Mesenchymal stem cell (in vitro differentiated cells and primary cell): ENCODE measurements around the gene ZNF652.
"Not testable (repeated sequence)": the region's sequence is repeated elsewhere in the genome, so short reads cannot be mapped to it uniquely, and the experiment has no call there.

ENCODE experiments used
- DNase-seq: peaks from one replicate; pipeline ENCODE4 v3.0.0-alpha.2; 2013
- H2AFZ ChIP-seq: one replicate; pipeline ENCODE4 v1.6.1; 2013; ENCODE audit warnings: low read depth, mild to moderate bottlenecking, control low read depth, inconsistent platforms, low read length, moderate library complexity
- H2AK5ac ChIP-seq: 2 replicates; pipeline ENCODE4 v1.6.1; 2013; ENCODE audit warnings: low read length, moderate library complexity, mild to moderate bottlenecking, inconsistent platforms; ENCODE audit not compliant: severe bottlenecking
- H2BK120ac ChIP-seq: one replicate; pipeline ENCODE4 v1.6.1; 2013; ENCODE audit warnings: low read depth, mild to moderate bottlenecking, inconsistent platforms, low read length, moderate library complexity
- H2BK12ac ChIP-seq, 2 experiments: one replicate each; pipeline ENCODE4 v1.6.1; 2013; ENCODE audit warnings: inconsistent platforms in 2 of 2, low read length in 2 of 2, mild to moderate bottlenecking in 2 of 2, moderate library complexity in 2 of 2, control low read depth in 1 of 2
- H2BK15ac ChIP-seq: one replicate; pipeline ENCODE4 v1.6.1; 2013; ENCODE audit warnings: mild to moderate bottlenecking, low read depth, inconsistent platforms; ENCODE audit not compliant: poor library complexity, severe bottlenecking
- H2BK5ac ChIP-seq: 2 replicates; pipeline ENCODE4 v1.6.1; 2013; ENCODE audit warnings: low read depth, mild to moderate bottlenecking, low read length, control low read depth, inconsistent platforms; ENCODE audit not compliant: poor library complexity, severe bottlenecking
- H3K14ac ChIP-seq, 2 experiments: one replicate each; pipeline ENCODE4 v1.6.1; 2013; ENCODE audit warnings: inconsistent platforms in 2 of 2, low read length in 2 of 2, control low read depth in 1 of 2, mild to moderate bottlenecking in 1 of 2, moderate library complexity in 1 of 2
- H3K18ac ChIP-seq, 2 experiments: one replicate each; pipeline ENCODE4 v1.6.1; 2013; ENCODE audit warnings: inconsistent platforms in 2 of 2, low read length in 2 of 2, control low read depth in 1 of 2, low read depth in 1 of 2, mild to moderate bottlenecking in 1 of 2
- H3K23ac ChIP-seq, 2 experiments: one replicate each; pipeline ENCODE4 v1.6.1; 2013; ENCODE audit warnings: inconsistent platforms in 2 of 2, low read length in 2 of 2, mild to moderate bottlenecking in 2 of 2, moderate library complexity in 2 of 2, control low read depth in 1 of 2
- H3K27ac ChIP-seq: 2 replicates; pipeline ENCODE4 v1.5.1; 2013; ENCODE audit warnings: mild to moderate bottlenecking, moderate library complexity, low read length, control low read depth, inconsistent platforms; ENCODE audit not compliant: poor library complexity, severe bottlenecking
- H3K27me3 ChIP-seq, 2 experiments: 2 replicates each; pipeline versions ENCODE4 v1.6.1 to v1.7.0; 2013; ENCODE audit warnings: low read length in 2 of 2, mild to moderate bottlenecking in 2 of 2, moderate library complexity in 2 of 2, control low read depth in 1 of 2, inconsistent platforms in 1 of 2; ENCODE audit not compliant: control insufficient read depth in 1 of 2, insufficient read depth in 1 of 2
- H3K36me3 ChIP-seq, 2 experiments: 2 replicates each; pipeline versions ENCODE4 v1.6.1 to v1.7.0; 2013; ENCODE audit warnings: low read length in 2 of 2, control low read depth in 1 of 2, inconsistent platforms in 1 of 2, low read depth in 1 of 2, mild to moderate bottlenecking in 1 of 2; ENCODE audit not compliant: insufficient read depth in 2 of 2, control insufficient read depth in 1 of 2
- H3K4ac ChIP-seq, 2 experiments: one replicate each; pipeline ENCODE4 v1.6.1; 2013; ENCODE audit warnings: inconsistent platforms in 2 of 2, low read length in 2 of 2, mild to moderate bottlenecking in 2 of 2, moderate library complexity in 2 of 2, control low read depth in 1 of 2, low read depth in 1 of 2
- H3K4me1 ChIP-seq: 2 replicates; pipeline ENCODE4 v1.6.1; 2013; ENCODE audit warnings: low read depth, low read length, control low read depth; ENCODE audit not compliant: control insufficient read depth, insufficient read depth
- H3K4me2 ChIP-seq: 2 replicates; pipeline ENCODE4 v1.6.1; 2013; ENCODE audit warnings: low read length, mild to moderate bottlenecking, inconsistent platforms; ENCODE audit not compliant: poor library complexity, severe bottlenecking
- H3K4me3 ChIP-seq, 2 experiments: 2 replicates each; pipeline versions ENCODE4 v1.5.1 to v1.7.0; 2013; ENCODE audit warnings: low read length in 2 of 2, mild to moderate bottlenecking in 2 of 2, control low read depth in 1 of 2, low read depth in 1 of 2; ENCODE audit not compliant: insufficient read depth in 1 of 2
- H3K79me1 ChIP-seq: replicated peaks from 2 replicates; pipeline ENCODE4 v1.6.1; 2013; ENCODE audit warnings: mild to moderate bottlenecking, control low read depth, low read length, inconsistent platforms; ENCODE audit not compliant: poor library complexity, severe bottlenecking
- H3K9ac ChIP-seq: 2 replicates; pipeline ENCODE4 v1.7.0; 2013; ENCODE audit warnings: mild to moderate bottlenecking, low read length, moderate library complexity
- H3K9me3 ChIP-seq: 2 replicates; pipeline ENCODE4 v1.7.0; 2013; ENCODE audit warnings: mild to moderate bottlenecking, low read length; ENCODE audit not compliant: control insufficient read depth
- H4K8ac ChIP-seq: one replicate; pipeline ENCODE4 v1.6.1; 2013; ENCODE audit warnings: inconsistent platforms, mild to moderate bottlenecking, low read length, moderate library complexity
- H4K91ac ChIP-seq: one replicate; pipeline ENCODE4 v1.6.1; 2013; ENCODE audit warnings: mild to moderate bottlenecking, low read length, inconsistent platforms
- WGBS: methylation state at CpG from one replicate; pipeline ENCODE4 v1.1.7; 2013; ENCODE audit warnings: mixed read lengths; 5-methylcytosine and 5-hydroxymethylcytosine counted together

The ZNF652 gene

DNA sequence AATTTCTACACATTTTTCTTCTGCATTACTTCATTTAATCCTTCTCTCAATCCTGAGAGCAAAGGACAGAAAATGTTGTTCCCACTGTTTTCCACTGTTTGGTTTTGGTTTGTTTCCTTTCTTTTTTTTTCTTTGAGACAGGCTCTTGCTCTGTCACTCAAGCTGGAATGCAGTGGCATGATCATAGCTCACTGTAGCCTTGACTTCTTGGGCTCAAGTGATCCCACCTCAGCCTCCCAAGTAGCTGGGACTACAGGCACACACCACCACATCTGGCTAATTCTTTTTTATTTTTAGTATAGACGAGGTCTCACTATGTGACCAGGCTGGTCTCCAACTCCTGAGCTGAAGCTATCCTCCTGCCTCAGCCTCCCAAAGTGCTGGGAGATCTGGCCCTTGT, 7.0 kb upstream of the ZNF652 start:
- no peak overlapping the region for H3K27ac ChIP-seq
- no peak overlapping the region for H2BK120ac ChIP-seq
- H4K8ac ChIP-seq: no peak overlapping the region
- H3K18ac ChIP-seq: no peak overlapping the region
- DNase-seq: no peak
- H2BK12ac ChIP-seq: no peak overlapping the region
- H3K9ac ChIP-seq: no peak overlapping the region
- no peaks in the 10 kb centered on the region for H3K79me1 ChIP-seq
- no peak overlapping the region for H3K4ac ChIP-seq
- H2AFZ ChIP-seq: no peak overlapping the region
- no peak overlapping the region for H2AK5ac ChIP-seq
- H3K14ac ChIP-seq: no peak overlapping the region
- H3K4me2 ChIP-seq: no peak overlapping the region
- H4K91ac ChIP-seq: no peak overlapping the region
- H3K4me3 ChIP-seq: no peak overlapping the region
- no peak overlapping the region for H3K23ac ChIP-seq
- no peaks in the 10 kb centered on the region for H3K36me3 ChIP-seq
- no peak overlapping the region for H2BK15ac ChIP-seq
- no peaks in the 10 kb centered on the region for H3K27me3 ChIP-seq
- H3K4me1 ChIP-seq: no peaks in the 10 kb centered on the region
- H2BK5ac ChIP-seq: no peak overlapping the region
- WGBS: 88% methylated on average over 1 of the region's 1 CpG
- H3K9me3 ChIP-seq: no peaks in the 10 kb centered on the region

DNA sequence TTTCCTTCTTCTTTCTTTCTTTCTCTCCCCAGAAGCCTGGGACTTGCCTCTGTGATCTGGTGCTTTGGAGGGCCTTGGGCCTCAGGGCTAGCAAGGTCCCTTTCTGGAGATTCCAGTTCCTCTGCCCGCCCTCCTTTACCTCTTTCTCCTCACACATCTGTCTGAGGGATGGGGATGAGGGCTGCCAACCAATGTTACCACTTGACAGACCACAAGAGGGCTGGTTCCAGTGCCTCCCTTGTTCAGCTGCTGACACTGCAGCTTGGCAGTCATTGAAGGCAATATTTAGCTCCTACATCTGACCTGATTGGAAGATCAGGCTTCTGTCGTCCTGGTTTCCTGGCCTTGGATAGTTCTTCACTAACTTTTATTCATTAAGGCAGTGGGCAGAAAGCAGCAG, 3.6 kb upstream of the ZNF652 start:
- peaks cover 8% of the 10 kb centered on the region for H3K4me1 ChIP-seq
- no peak overlapping the region for H2AFZ ChIP-seq
- no peaks in the 10 kb centered on the region for H3K9me3 ChIP-seq
- no peak overlapping the region for H3K9ac ChIP-seq
- no peak overlapping the region for H3K4me2 ChIP-seq
- H3K27me3 ChIP-seq: no peaks in the 10 kb centered on the region
- WGBS: 67% methylated on average over 2 of the region's 2 CpGs
- H3K23ac ChIP-seq: no peak overlapping the region
- no peak overlapping the region for H2BK12ac ChIP-seq
- no peak overlapping the region for H4K8ac ChIP-seq
- H2AK5ac ChIP-seq: no peak overlapping the region
- no peak overlapping the region for H2BK5ac ChIP-seq
- no peak overlapping the region for H3K14ac ChIP-seq
- H3K79me1 ChIP-seq: no peaks in the 10 kb centered on the region
- H3K18ac ChIP-seq: no peak overlapping the region
- H3K4me3 ChIP-seq: no peak overlapping the region
- H2BK15ac ChIP-seq: no peak overlapping the region
- H3K36me3 ChIP-seq: no peaks in the 10 kb centered on the region
- no peak overlapping the region for H2BK120ac ChIP-seq
- H4K91ac ChIP-seq: no peak overlapping the region
- peak; percentile 24 for DNase-seq
- H3K4ac ChIP-seq: no peak overlapping the region
- no peak overlapping the region for H3K27ac ChIP-seq

DNA sequence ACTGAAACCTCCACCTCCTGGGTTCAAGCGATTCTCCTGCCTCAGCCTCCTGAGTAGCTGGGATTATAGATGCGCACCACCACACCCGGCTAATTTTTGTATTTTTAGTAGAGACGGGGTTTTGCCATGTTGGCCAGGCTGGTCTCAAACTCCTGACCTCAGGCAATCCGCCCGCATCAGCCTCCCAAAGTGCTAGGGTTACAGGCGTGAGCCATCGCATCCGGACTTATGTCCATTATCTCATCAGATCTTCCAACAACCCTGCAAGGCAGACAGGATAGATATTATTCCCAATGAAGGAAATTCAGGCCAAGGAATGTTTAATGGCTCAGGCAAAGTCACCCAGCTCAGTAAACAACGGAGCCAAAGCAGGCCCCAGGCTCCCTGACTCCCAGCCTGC, 3.1 kb upstream of the ZNF652 start:
- H2AK5ac ChIP-seq: not testable (repeated sequence)
- WGBS: 97% methylated on average over 10 of the region's 10 CpGs

DNA sequence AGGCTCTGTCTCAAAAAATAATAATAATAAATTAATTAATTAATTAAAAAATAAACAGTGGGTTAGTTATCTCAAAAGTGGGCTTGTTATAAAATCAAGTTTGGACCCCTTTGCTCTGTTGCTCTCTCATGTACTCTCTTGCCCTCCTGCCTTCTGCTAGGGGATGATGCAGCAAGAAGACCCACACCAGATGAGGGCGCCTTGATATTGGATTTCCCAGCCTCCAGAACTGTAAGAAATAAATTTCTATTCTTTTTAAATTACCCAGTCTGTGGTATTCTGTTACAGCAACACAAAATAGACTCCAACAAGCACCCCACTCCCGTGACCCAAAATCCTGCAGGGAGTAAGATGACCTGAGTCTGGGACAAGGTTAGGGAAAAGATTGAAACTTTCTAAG, 2.1 kb upstream of the ZNF652 start:
- H3K4ac ChIP-seq: no peak overlapping the region
- no peak overlapping the region for H4K8ac ChIP-seq
- H2BK15ac ChIP-seq: no peak overlapping the region
- no peak overlapping the region for H2AK5ac ChIP-seq
- peaks cover 11% of the 10 kb centered on the region for H3K4me1 ChIP-seq
- H3K4me3 ChIP-seq: no peak overlapping the region
- no peak overlapping the region for H3K23ac ChIP-seq
- no peak overlapping the region for H4K91ac ChIP-seq
- no peaks in the 10 kb centered on the region for H3K9me3 ChIP-seq
- H3K27me3 ChIP-seq: no peaks in the 10 kb centered on the region
- no peak overlapping the region for H2AFZ ChIP-seq
- 86% methylated on average over 1 of the region's 2 CpGs for WGBS
- H3K27ac ChIP-seq: no peak overlapping the region
- peaks cover 2% of the 10 kb centered on the region for H3K79me1 ChIP-seq
- no peak overlapping the region for H3K14ac ChIP-seq
- no peak overlapping the region for H2BK120ac ChIP-seq
- no peak overlapping the region for H3K18ac ChIP-seq
- H2BK5ac ChIP-seq: no peak overlapping the region
- no peak for DNase-seq
- no peak overlapping the region for H3K9ac ChIP-seq
- H2BK12ac ChIP-seq: no peak overlapping the region
- H3K36me3 ChIP-seq: no peaks in the 10 kb centered on the region
- no peak overlapping the region for H3K4me2 ChIP-seq

More for the DNA sequence above, 3.1 kb upstream of the ZNF652 start:
- H3K4me1 ChIP-seq: peaks cover 11% of the 10 kb centered on the region
- not testable (repeated sequence) for H4K91ac ChIP-seq, H3K9me3 ChIP-seq, H3K79me1 ChIP-seq, H2BK120ac ChIP-seq, H3K9ac ChIP-seq, H3K4ac ChIP-seq, DNase-seq, H4K8ac ChIP-seq, H2BK5ac ChIP-seq, H3K27ac ChIP-seq, H2AFZ ChIP-seq, H3K4me3 ChIP-seq, H3K36me3 ChIP-seq, H3K23ac ChIP-seq, H3K27me3 ChIP-seq, H3K14ac ChIP-seq, H3K4me2 ChIP-seq, H3K18ac ChIP-seq, H2BK12ac ChIP-seq, H2BK15ac ChIP-seq
